ENCODE measurements around the gene STAM. TPM values are rescaled to one million over a fixed set of nuclear protein-coding genes. Genes with fewer than 3 reads are reported as not detected.

Gene STAM
- total RNA-seq, 1 experiment from 2014 or later: 17.0 TPM

- H3K27ac Mint-ChIP-seq (ENCODE audit: unreplicated experiment): no peak overlapping the region
Measured at GRCh38 chr10:17669185-17669872, 25.4 kb downstream of the STAM start.

GRCh38 chr10:17671307-17671706 lies 27.4 kb downstream of the STAM start:
- BruUV-seq (replicated peaks): no TSS peak
- no peak overlapping the region for H3K4me3 Mint-ChIP-seq (ENCODE audit: low read depth, unreplicated experiment)
- intact Hi-C loops (cut with micrococcal nuclease; ENCODE audit: unreplicated experiment): no loop called here
- no peak overlapping the region for H3K27ac Mint-ChIP-seq (ENCODE audit: unreplicated experiment)
- no peak for DNase-seq
- CTCF ChIA-PET: no interaction called here
- no peaks in the 10 kb centered on the region for H3K27me3 Mint-ChIP-seq (ENCODE audit: unreplicated experiment)
- TF ChIP-seq CTCF (IDR thresholded peaks at IDR 0.05; ENCODE audit: unreplicated experiment): no peak
- peaks cover 19% of the 10 kb centered on the region for H3K4me1 Mint-ChIP-seq (ENCODE audit: low read depth, unreplicated experiment)
- H3K36me3 Mint-ChIP-seq (ENCODE audit: insufficient read depth, unreplicated experiment): no peaks in the 10 kb centered on the region
- no peaks in the 10 kb centered on the region for H3K9me3 Mint-ChIP-seq (ENCODE audit: low read depth, unreplicated experiment)

More at GRCh38 chr10:17669185-17669872, 25.4 kb downstream of the STAM start:
- DNase-seq: no peak
- intact Hi-C loops (cut with micrococcal nuclease; ENCODE audit: unreplicated experiment): no loop called here
- Mint-ChIP-seq H3K9me3 (ENCODE audit: low read depth, unreplicated experiment) (no peaks in the 10 kb centered on the region), H3K4me1 (ENCODE audit: low read depth, unreplicated experiment) (peaks cover 24% of the 10 kb centered on the region), H3K36me3 (ENCODE audit: insufficient read depth, unreplicated experiment) (peaks cover 3% of the 10 kb centered on the region), H3K27me3 (ENCODE audit: unreplicated experiment) (no peaks in the 10 kb centered on the region), H3K4me3 (ENCODE audit: low read depth, unreplicated experiment) (no peak overlapping the region)
- no TSS peak for BruUV-seq (replicated peaks)
- TF ChIP-seq CTCF (IDR thresholded peaks at IDR 0.05; ENCODE audit: unreplicated experiment): no peak
- CTCF ChIA-PET: no interaction called here

GRCh38 chr10:17673471-17674061 lies 29.6 kb downstream of the STAM start:
- peaks cover 12% of the 10 kb centered on the region for H3K4me1 Mint-ChIP-seq (ENCODE audit: low read depth, unreplicated experiment)
- H3K27me3 Mint-ChIP-seq (ENCODE audit: unreplicated experiment): no peaks in the 10 kb centered on the region
- no peak for TF ChIP-seq CTCF (IDR thresholded peaks at IDR 0.05; ENCODE audit: unreplicated experiment)
- H3K36me3 Mint-ChIP-seq (ENCODE audit: insufficient read depth, unreplicated experiment): no peaks in the 10 kb centered on the region
- H3K4me3 Mint-ChIP-seq (ENCODE audit: low read depth, unreplicated experiment): no peak overlapping the region
- BruUV-seq (replicated peaks): no TSS peak
- CTCF ChIA-PET: no interaction called here
- no peak overlapping the region for H3K27ac Mint-ChIP-seq (ENCODE audit: unreplicated experiment)
- DNase-seq: no peak
- no peaks in the 10 kb centered on the region for H3K9me3 Mint-ChIP-seq (ENCODE audit: low read depth, unreplicated experiment)
- intact Hi-C loops (cut with micrococcal nuclease; ENCODE audit: unreplicated experiment): no loop called here

GRCh38 chr10:17674566-17674965 lies 30.6 kb downstream of the STAM start:
- Mint-ChIP-seq H3K4me3 (ENCODE audit: low read depth, unreplicated experiment) (no peak overlapping the region), H3K27ac (ENCODE audit: unreplicated experiment) (no peak overlapping the region), H3K36me3 (ENCODE audit: insufficient read depth, unreplicated experiment) (no peaks in the 10 kb centered on the region), H3K4me1 (ENCODE audit: low read depth, unreplicated experiment) (peaks cover 12% of the 10 kb centered on the region), H3K9me3 (ENCODE audit: low read depth, unreplicated experiment) (no peaks in the 10 kb centered on the region), H3K27me3 (ENCODE audit: unreplicated experiment) (no peaks in the 10 kb centered on the region)
- no peak for DNase-seq
- CTCF ChIA-PET: no interaction called here
- intact Hi-C loops (cut with micrococcal nuclease; ENCODE audit: unreplicated experiment): no loop called here
- no peak for TF ChIP-seq CTCF (IDR thresholded peaks at IDR 0.05; ENCODE audit: unreplicated experiment)
- BruUV-seq (replicated peaks): no TSS peak

All from Calu3 (cell line).